Mononuclear cell (primary cell): Measurements from ENCODE around the gene CDX4. TPM values are rescaled to one million over a fixed set of nuclear protein-coding genes. Genes with fewer than 3 reads are reported as not detected.

Experiments
- total RNA-seq: library from RNA; depleted of rRNA; stranded (reverse); fragments of >200 nt; gene quantifications from one replicate; pipeline ENCODE4 v1.2.3, GENCODE V29; 2012

The CDX4 gene
- total RNA-seq, 1 donor: not detected

Other genes starting within 250 kb of the CDX4 start
- 3.7 TPM for gene NAP1L2, start 232.2 kb upstream of the CDX4 start, total RNA-seq
- gene CHIC1, start 116.1 kb downstream of the CDX4 start, total RNA-seq: 8.4 TPM